Middle frontal gyrus (tissue), 1 donor: ENCODE data around the gene USP47.

ENCODE experiments used
- DNase-seq: peaks from one replicate; pipeline ENCODE4 v3.0.0-alpha.2; 2015; ENCODE audit warnings: low spot score; ENCODE audit errors: extremely low spot score

USP47 gene

DNA sequence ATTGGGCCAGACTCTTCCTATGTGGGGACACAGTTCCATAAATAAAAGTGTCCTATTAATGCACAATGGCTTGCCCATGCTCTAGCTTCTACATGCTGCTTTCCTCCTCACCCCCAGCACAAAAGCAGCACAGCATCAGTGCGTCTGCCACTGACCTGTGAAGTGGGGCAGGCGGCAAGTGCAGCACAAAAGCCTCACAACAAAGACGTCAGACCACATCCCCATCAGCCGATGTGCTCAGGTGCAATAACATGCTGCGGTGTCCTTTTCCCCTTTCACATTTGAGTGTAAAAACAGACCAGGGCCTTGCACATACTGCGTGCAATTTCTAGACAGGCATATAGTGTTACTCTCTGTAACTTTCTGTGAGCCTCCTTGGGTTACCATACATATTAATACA is 153.8 kb downstream of the USP47 start:
- no peak for DNase-seq

DNA sequence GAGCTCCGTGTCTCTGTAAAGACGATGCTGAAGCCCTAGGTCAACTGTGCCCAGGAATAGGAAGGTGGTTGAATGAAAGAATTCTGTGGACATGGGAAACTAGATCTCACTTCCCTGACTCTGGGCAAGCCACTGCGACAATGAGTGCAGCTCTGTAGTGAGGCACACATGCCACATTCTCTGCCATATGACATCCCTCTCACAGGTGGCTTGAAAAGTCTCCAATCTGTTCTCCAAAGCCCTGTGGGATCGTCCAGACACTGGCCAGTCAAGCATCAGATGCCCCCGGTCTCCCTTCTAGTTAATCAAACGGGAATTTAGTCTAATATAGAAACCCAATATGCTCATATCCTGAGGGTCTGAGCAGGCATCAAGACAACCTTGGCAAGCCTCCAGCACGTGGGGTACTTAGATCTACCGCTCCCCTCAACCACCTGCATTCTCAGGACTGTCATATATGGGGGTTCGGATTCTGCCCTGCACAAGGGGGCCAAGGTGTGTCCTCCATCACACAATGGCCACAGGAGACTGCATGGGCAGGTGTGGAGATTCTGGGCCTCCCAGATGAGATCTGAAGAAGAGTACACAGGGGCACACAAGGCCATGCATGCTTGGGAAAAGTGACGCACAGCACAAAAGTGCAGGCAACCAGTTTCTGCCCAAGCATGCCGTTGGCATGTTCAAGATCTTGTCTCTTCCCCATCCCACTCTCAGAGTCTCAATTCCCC is 154.7 kb downstream of the USP47 start:
- no peak for DNase-seq

- no peak for DNase-seq
These were observed 155.2 kb downstream of the USP47 start for GRCh38 chr11:11997049-11997322.

GRCh38 chr11:11998091-11998781 is 156.5 kb downstream of the USP47 start:
- no peak for DNase-seq

DNA sequence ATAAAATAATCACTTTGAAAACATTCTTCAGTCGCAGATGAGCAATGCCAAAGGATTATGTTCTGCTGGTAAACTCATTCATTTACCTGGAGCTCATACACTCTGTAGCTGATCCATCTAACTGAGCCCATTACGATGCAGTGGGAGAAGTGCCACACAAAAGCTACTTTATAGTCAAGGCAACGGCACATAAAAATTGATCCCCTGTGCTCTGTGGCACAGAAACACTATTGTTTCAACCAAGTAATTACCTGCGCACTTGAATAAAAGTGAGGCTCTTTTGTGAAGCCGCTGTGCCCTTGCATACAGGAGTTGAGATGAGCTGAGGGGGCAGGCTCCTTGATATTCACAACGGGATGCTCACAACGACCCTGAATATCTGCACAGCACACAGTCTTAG is 159.4 kb downstream of the USP47 start:
- DNase-seq: no peak

- DNase-seq: no peak
These were observed 161.6 kb downstream of the USP47 start for GRCh38 chr11:12003336-12003735.

GRCh38 chr11:12003815-12004214 is 162.0 kb downstream of the USP47 start:
- DNase-seq: no peak

DNA sequence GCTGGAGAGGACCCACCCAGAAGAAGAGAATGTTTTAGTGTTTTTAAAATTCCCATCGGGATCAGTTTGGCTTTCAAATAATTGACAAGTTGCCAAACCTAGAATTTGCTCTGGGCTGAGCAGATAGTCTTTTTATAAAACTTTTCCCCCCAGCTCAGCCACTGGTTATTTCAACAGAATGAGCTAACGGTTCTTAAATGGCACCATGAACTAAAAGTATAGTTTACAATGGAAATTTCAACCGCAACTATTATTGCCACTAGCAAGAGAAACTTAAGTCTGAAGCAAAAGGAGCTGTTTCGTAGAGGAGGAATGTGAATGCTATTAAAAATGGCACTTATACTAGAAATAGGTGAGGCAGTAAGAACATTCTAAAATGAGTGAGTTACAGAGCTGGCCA is 163.3 kb downstream of the USP47 start:
- no peak for DNase-seq

DNA sequence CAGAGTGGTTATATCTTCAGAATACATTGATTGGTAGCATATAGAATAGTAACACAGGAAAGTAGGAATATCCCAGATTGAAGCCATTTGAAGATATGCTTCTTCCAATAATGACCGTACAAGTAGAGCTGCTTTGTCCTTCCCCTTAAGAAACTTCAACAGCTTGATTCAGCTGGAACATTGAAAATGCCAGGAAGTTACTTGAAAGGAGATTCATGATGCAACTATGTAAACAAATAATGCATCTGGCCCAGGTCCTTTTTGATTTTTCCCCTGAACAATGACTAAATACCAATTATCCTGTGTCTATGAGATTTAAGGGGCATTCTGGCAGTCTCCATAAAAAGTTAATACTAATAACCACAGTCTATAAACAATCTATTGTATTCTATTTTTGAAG is 163.7 kb downstream of the USP47 start:
- no peak for DNase-seq

DNA sequence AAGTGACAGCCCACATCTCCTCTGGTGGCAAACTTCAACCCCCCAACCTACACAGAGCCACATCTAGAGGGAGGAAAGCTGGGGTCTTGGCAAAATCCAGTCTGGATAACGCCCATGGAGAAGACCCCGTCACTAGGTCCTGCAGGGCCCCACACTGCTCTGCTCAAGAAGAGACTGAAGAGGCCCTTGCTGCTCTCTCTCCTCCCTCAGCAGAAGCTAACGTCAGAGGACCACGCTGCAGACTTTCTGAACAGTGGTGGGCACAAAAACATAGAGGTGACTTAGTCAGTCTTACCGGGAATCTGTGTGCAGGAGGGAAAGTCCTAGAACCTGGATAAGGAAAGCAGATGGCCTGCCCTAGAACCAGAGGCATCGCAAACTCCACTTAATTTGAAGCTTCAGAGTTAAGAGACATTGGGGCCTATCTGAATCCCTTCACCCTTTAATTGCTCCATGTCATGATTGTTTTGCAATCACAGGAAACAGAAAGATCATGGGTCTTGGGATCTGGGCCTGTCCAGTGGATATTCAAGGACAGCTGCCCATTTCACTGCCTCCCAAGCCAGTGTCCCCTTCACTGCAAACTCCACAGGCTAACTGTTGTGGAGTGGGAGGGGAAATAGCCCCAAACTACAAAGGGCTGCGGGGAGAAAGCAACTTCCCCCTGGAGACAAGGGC is 164.9 kb downstream of the USP47 start:
- DNase-seq: no peak

GRCh38 chr11:12007230-12007593 is 165.4 kb downstream of the USP47 start:
- DNase-seq: no peak

GRCh38 chr11:12007769-12008737 is 166.3 kb downstream of the USP47 start, which contains the start of gene DKK3:
Gene DKK3 (minus strand): TSS chr11:12008626. CDS start chr11:12008582, 44 bp downstream.
- no peak for DNase-seq
